ENCODE results near the gene KLHL18. TPM values are rescaled to one million over a fixed set of nuclear protein-coding genes. Genes with fewer than 3 reads are reported as not detected.
A peak's percentile ranks its signal among the peaks of the same experiment; 100 is the strongest.
"Not testable (repeated sequence)": the region's sequence is repeated elsewhere in the genome, so short reads cannot be mapped to it uniquely, and the experiment has no call there.

KLHL18 gene
- total RNA-seq, 1 donor from 2014 or later = 33.7 TPM

GRCh38 chr3:47310391-47310790 lies 27.6 kb downstream of the KLHL18 start:
- DNase-seq (ENCODE audit: low spot score) = no peak

- no peak for DNase-seq (ENCODE audit: low spot score)
These were observed 30.8 kb downstream of the KLHL18 start for GRCh38 chr3:47313341-47314055.

GRCh38 chr3:47314056-47314764 lies 31.5 kb downstream of the KLHL18 start:
- DNase-seq (ENCODE audit: low spot score) = no peak

GRCh38 chr3:47315069-47315647 lies 32.4 kb downstream of the KLHL18 start:
- no peak for DNase-seq (ENCODE audit: low spot score)

GRCh38 chr3:47316151-47316550 lies 33.4 kb downstream of the KLHL18 start:
- DNase-seq (ENCODE audit: low spot score) = not testable (repeated sequence)

- no peak for DNase-seq (ENCODE audit: low spot score)
These were observed 36.2 kb downstream of the KLHL18 start for GRCh38 chr3:47318916-47319315.

- no peak for DNase-seq (ENCODE audit: low spot score)
These were observed 37.2 kb downstream of the KLHL18 start for GRCh38 chr3:47319956-47320355.

GRCh38 chr3:47323431-47324277 lies 40.9 kb downstream of the KLHL18 start:
- DNase-seq (ENCODE audit: low spot score) = no peak

GRCh38 chr3:47324278-47324865 lies 41.6 kb downstream of the KLHL18 start:
- no peak for DNase-seq (ENCODE audit: low spot score)

- DNase-seq (ENCODE audit: low spot score) = no peak
These were observed 51.2 kb downstream of the KLHL18 start for GRCh38 chr3:47333907-47334306.

- DNase-seq (ENCODE audit: low spot score) = no peak
These were observed 54.9 kb downstream of the KLHL18 start for GRCh38 chr3:47337656-47338055.

- DNase-seq (ENCODE audit: low spot score) = no peak
These were observed 57.2 kb downstream of the KLHL18 start for GRCh38 chr3:47339951-47340350.

GRCh38 chr3:47340866-47341265 lies 58.1 kb downstream of the KLHL18 start:
- no peak for DNase-seq (ENCODE audit: low spot score)

- no peak for DNase-seq (ENCODE audit: low spot score)
These were observed 59.4 kb downstream of the KLHL18 start for GRCh38 chr3:47342151-47342550.

GRCh38 chr3:47342812-47343211 lies 60.1 kb downstream of the KLHL18 start:
- no peak for DNase-seq (ENCODE audit: low spot score)

GRCh38 chr3:47343471-47343971 lies 60.8 kb downstream of the KLHL18 start:
- no peak for DNase-seq (ENCODE audit: low spot score)

- no peak for DNase-seq (ENCODE audit: low spot score)
These were observed 62.2 kb downstream of the KLHL18 start for GRCh38 chr3:47344971-47345370.

GRCh38 chr3:47347217-47347801 lies 64.6 kb downstream of the KLHL18 start:
- DNase-seq (ENCODE audit: low spot score) = no peak

GRCh38 chr3:47348411-47349154 lies 65.8 kb downstream of the KLHL18 start:
- no peak for DNase-seq (ENCODE audit: low spot score)

- peak; percentile 39 for DNase-seq (ENCODE audit: low spot score)
These were observed 72.3 kb downstream of the KLHL18 start for GRCh38 chr3:47355010-47355409.
